Endothelial cell (in vitro differentiated cells): ENCODE results near the gene GPR63. TPM values are rescaled to one million over a fixed set of nuclear protein-coding genes. Genes with fewer than 3 reads are reported as not detected.

ENCODE experiments used
- DNase-seq: peaks from one replicate; pipeline ENCODE4 v3.0.0; 2021; ENCODE audit warnings: low spot score
- H3K27ac Mint-ChIP-seq: one replicate; pipeline ENCODE4 v1.8.0; 2021; ENCODE audit warnings: mixed read lengths, inconsistent platforms; ENCODE audit not compliant: unreplicated experiment
- H3K27me3 Mint-ChIP-seq: one replicate; pipeline ENCODE4 v1.8.0; 2021; ENCODE audit warnings: mild to moderate bottlenecking, moderate library complexity, mixed read lengths, inconsistent platforms; ENCODE audit not compliant: unreplicated experiment
- H3K36me3 Mint-ChIP-seq: one replicate; pipeline ENCODE4 v1.8.0; 2021; ENCODE audit warnings: mild to moderate bottlenecking, low read depth, mixed read lengths, inconsistent platforms; ENCODE audit not compliant: unreplicated experiment
- H3K4me1 Mint-ChIP-seq: one replicate; pipeline ENCODE4 v1.8.0; 2021; ENCODE audit warnings: mild to moderate bottlenecking, mixed read lengths, inconsistent platforms; ENCODE audit not compliant: unreplicated experiment
- H3K4me3 Mint-ChIP-seq: one replicate; pipeline ENCODE4 v1.8.0; 2021; ENCODE audit warnings: mild to moderate bottlenecking, mixed read lengths, inconsistent platforms; ENCODE audit not compliant: unreplicated experiment
- H3K9me3 Mint-ChIP-seq: one replicate; pipeline ENCODE4 v1.8.0; 2021; ENCODE audit warnings: mixed read lengths, inconsistent platforms; ENCODE audit not compliant: unreplicated experiment
- total RNA-seq: library from RNA; stranded (reverse); fragmentation: NEBNext Ultra II Directional; extraction: Animal tissue kit (Norgen Biotek cat#: 25700); gene quantifications from one replicate; pipeline ENCODE4 v1.2.1, GENCODE V29; 2021; ENCODE audit not compliant: unreplicated experiment
- TF ChIP-seq, protein P1 (sequence below): fragments of 200-600 bp; sonication (generic); IDR thresholded peaks from one replicate; pipeline ENCODE4 v1.5.0; 2021; ENCODE audit warnings: antibody characterized with exemption; ENCODE audit not compliant: unreplicated experiment

The GPR63 gene
- total RNA-seq, 1 donor from 2014 or later = 1.5 TPM

- no peaks in the 10 kb centered on the region for H3K36me3 Mint-ChIP-seq
- H3K27me3 Mint-ChIP-seq = no peaks in the 10 kb centered on the region
- peaks cover 4% of the 10 kb centered on the region for H3K4me1 Mint-ChIP-seq
- TF ChIP-seq, protein P1, sequence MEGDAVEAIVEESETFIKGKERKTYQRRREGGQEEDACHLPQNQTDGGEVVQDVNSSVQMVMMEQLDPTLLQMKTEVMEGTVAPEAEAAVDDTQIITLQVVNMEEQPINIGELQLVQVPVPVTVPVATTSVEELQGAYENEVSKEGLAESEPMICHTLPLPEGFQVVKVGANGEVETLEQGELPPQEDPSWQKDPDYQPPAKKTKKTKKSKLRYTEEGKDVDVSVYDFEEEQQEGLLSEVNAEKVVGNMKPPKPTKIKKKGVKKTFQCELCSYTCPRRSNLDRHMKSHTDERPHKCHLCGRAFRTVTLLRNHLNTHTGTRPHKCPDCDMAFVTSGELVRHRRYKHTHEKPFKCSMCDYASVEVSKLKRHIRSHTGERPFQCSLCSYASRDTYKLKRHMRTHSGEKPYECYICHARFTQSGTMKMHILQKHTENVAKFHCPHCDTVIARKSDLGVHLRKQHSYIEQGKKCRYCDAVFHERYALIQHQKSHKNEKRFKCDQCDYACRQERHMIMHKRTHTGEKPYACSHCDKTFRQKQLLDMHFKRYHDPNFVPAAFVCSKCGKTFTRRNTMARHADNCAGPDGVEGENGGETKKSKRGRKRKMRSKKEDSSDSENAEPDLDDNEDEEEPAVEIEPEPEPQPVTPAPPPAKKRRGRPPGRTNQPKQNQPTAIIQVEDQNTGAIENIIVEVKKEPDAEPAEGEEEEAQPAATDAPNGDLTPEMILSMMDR = no peak
- no peak overlapping the region for H3K4me3 Mint-ChIP-seq
- no peak for DNase-seq
- H3K27ac Mint-ChIP-seq = no peak overlapping the region
- no peaks in the 10 kb centered on the region for H3K9me3 Mint-ChIP-seq
Measured at GRCh38 chr6:96786336-96786735, 50.9 kb downstream of the GPR63 start.

GRCh38 chr6:96784650-96785049 is 52.6 kb downstream of the GPR63 start:
- Mint-ChIP-seq H3K27ac (no peak overlapping the region), H3K9me3 (no peaks in the 10 kb centered on the region), H3K4me3 (no peak overlapping the region), H3K27me3 (no peaks in the 10 kb centered on the region), H3K4me1 (peaks cover 7% of the 10 kb centered on the region), H3K36me3 (no peaks in the 10 kb centered on the region)
- TF ChIP-seq, protein P1 = no peak
- no peak for DNase-seq

- TF ChIP-seq, protein P1 = no peak
- H3K27ac Mint-ChIP-seq = no peak overlapping the region
- no peak overlapping the region for H3K4me3 Mint-ChIP-seq
- no peaks in the 10 kb centered on the region for H3K27me3 Mint-ChIP-seq
- no peaks in the 10 kb centered on the region for H3K9me3 Mint-ChIP-seq
- no peaks in the 10 kb centered on the region for H3K36me3 Mint-ChIP-seq
- DNase-seq = no peak
- peaks cover 7% of the 10 kb centered on the region for H3K4me1 Mint-ChIP-seq
Measured at GRCh38 chr6:96783307-96783706, 54.0 kb downstream of the GPR63 start.

- TF ChIP-seq, protein P1 = no peak
Measured at GRCh38 chr6:96781557-96781956, 55.7 kb downstream of the GPR63 start.

GRCh38 chr6:96777113-96777512 is 60.2 kb downstream of the GPR63 start:
- Mint-ChIP-seq H3K27ac (no peak overlapping the region), H3K4me3 (no peak overlapping the region), H3K9me3 (no peaks in the 10 kb centered on the region)

More at GRCh38 chr6:96781557-96781956, 55.7 kb downstream of the GPR63 start:
- Mint-ChIP-seq H3K4me3 (no peak overlapping the region), H3K27me3 (no peaks in the 10 kb centered on the region), H3K36me3 (no peaks in the 10 kb centered on the region), H3K27ac (no peak overlapping the region), H3K4me1 (peaks cover 4% of the 10 kb centered on the region), H3K9me3 (no peaks in the 10 kb centered on the region)
- no peak for DNase-seq

More at GRCh38 chr6:96777113-96777512, 60.2 kb downstream of the GPR63 start:
- no peak for DNase-seq
- H3K36me3 Mint-ChIP-seq = no peaks in the 10 kb centered on the region
- H3K4me1 Mint-ChIP-seq = peaks cover 4% of the 10 kb centered on the region
- H3K27me3 Mint-ChIP-seq = no peaks in the 10 kb centered on the region
- TF ChIP-seq, protein P1 = no peak
